GM12874 (cell line): ENCODE data around the gene SMYD3.

Source experiments
- CTCF ChIP-seq: IDR thresholded peaks from 2 replicates; pipeline ENCODE4 v1.5.1; 2011; ENCODE audit warnings: low read depth, mild to moderate bottlenecking, control low read depth, low read length, moderate library complexity; ENCODE audit not compliant: insufficient read depth

The SMYD3 gene

DNA sequence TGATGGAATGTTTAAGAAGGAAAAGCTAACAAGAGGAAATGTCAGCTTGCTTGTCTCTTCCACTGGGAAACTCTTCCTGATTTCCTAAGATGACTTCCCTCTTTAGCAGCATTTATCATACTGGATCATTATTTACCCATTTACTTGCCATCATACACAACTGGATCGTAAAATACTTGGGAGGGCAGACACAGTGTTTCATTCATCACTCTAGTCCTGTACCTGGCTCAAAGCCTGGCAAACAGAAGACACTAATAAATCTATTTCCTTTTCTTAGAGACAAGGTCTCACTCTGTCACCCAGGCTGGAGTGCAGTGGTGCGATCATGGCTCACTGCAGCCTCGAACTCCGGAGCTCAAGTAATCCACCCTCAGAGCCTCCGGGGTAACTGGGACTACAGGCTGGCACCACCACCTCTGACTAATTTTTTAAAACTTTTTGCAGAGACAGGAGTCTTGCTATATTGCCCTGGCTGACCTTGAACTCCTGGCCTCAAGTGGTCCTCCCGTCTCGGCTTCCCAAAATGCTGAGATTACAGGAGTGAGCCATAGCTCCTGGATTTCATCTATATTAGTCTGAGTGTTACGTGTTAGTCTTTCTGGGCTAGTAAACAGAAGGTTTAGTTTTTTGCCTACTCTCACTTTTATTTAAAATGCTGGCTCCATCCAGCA is 574.6 kb downstream of the SMYD3 start:
- no peak for TF ChIP-seq CTCF

DNA sequence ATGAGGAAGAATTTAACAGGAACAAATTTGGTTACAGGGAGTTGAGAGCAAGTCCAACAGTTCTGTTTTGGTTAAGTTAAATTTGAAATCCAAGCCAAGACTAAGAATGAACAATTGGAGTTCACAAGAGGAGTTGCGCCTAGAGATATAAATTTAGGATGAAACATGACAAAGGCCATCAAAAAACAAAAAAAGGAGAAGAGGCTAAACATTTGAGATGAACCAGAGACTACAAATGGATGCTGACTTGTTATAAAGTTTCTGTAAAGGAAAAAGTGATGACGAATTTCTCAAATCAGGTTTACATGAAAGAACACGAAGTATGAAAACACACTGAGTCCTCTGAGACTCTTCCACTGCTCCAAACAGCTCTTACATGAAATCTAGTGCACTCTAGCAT is 575.6 kb downstream of the SMYD3 start:
- no peak for TF ChIP-seq CTCF

GRCh38 chr1:245929224-245929623 is 577.9 kb downstream of the SMYD3 start:
- TF ChIP-seq CTCF = no peak

DNA sequence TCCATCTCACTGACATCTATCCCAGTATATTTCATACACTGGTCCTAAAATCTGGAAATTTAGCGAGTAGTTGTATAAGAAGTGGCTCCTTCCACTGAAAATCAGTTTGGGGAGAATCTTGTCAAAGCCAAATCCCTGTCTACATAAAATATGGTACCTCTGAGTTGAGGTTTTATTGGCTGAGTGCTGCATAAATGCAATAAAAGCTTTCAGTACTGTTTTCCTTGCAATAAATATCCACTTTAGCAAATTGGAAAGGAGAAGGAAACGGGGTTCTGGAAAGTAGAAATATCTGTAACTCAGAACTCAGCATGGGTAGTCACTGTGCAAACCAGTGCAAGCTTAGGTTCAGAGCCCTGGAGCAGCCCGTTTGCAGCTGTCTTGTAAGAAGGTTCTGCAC is 580.2 kb downstream of the SMYD3 start:
- no peak for TF ChIP-seq CTCF

- no peak for TF ChIP-seq CTCF
Observed at GRCh38 chr1:245923215-245923614, 583.9 kb downstream of the SMYD3 start.

DNA sequence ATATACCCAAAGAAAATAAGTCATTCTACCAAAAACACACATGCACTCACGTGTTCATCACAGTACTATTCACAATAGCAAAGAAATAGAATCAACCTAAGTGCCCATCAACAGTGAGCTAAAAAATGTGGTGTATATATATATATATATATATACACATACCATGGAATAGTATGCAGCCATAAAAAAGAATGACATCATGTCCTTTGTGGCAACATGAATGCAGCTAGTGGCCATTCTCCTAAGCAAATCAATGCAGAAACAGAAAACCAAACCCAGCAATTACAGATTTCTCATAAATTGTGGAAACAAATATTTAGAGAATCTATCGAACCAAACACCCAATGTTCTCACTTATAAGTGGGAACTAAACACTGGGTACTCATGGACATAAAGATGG is 585.7 kb downstream of the SMYD3 start:
- no peak for TF ChIP-seq CTCF

DNA sequence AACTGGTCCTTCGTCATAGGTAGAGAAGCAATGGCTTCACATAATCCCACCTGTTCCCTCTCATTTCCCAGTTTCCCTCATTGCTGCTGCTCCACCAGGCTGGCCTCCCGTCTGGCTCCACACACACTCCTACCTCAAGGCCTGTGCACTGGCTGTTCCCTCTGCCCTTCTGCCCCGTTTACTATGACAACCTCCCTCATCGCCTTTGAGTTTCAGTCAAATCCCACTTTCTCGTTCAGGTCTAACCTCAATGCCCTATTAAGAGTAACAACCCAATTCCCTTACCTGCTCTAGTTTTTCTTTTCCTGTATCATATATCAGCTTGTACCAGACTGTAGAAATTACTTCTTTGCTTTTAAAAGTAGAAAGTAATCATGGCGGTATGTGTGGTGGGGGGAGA is 589.7 kb downstream of the SMYD3 start:
- TF ChIP-seq CTCF = no peak
